T-helper 9 cell (primary cell): ENCODE data around the gene SLC30A3.
A peak's percentile ranks its signal among the peaks of the same experiment; 100 is the strongest.
"Not testable (repeated sequence)": the region's sequence is repeated elsewhere in the genome, so short reads cannot be mapped to it uniquely, and the experiment has no call there.

Experiments
- DNase-seq: peaks from one replicate; pipeline ENCODE4 v3.0.0-alpha.2; 2020
- total RNA-seq, 2 donors: gene quantifications; one replicate each; lab custom pipeline; 2026; lab: John Stamatoyannopoulos, UW

The SLC30A3 gene
- 0 to 0.24 reads per million in 2 donors for total RNA-seq

- peak; percentile 62 for DNase-seq
Measured at GRCh38 chr2:27262379-27263286, at the start of gene SLC30A3. Gene SLC30A3, minus strand, starts transcription at chr2:27263047. Its CDS starts 141 bp downstream, at chr2:27262906.

- no peak for DNase-seq
Measured at GRCh38 chr2:27312152-27312551, 49.3 kb upstream of the SLC30A3 start.

- no peak for DNase-seq
Measured at GRCh38 chr2:27309651-27310050, 46.8 kb upstream of the SLC30A3 start.

GRCh38 chr2:27308359-27308881, 45.6 kb upstream of the SLC30A3 start, which contains the start of gene UCN:
Gene UCN, minus strand, starts transcription at chr2:27308445. Its CDS starts 550 bp downstream, at chr2:27307895.
- DNase-seq: no peak

GRCh38 chr2:27307545-27308358, 44.9 kb upstream of the SLC30A3 start:
- no peak for DNase-seq

- no peak for DNase-seq
Measured at GRCh38 chr2:27307287-27307544, 44.4 kb upstream of the SLC30A3 start.

- no peak for DNase-seq
Measured at GRCh38 chr2:27306573-27307286, 43.9 kb upstream of the SLC30A3 start.

GRCh38 chr2:27306136-27306535, 43.3 kb upstream of the SLC30A3 start:
- DNase-seq: no peak

- no peak for DNase-seq
Measured at GRCh38 chr2:27305516-27305915, 42.7 kb upstream of the SLC30A3 start.

GRCh38 chr2:27304488-27305240, 41.8 kb upstream of the SLC30A3 start:
- DNase-seq: no peak

GRCh38 chr2:27303093-27304025, 40.5 kb upstream of the SLC30A3 start:
- peak; percentile 17 for DNase-seq

GRCh38 chr2:27300606-27301005, 37.8 kb upstream of the SLC30A3 start:
- DNase-seq: not testable (repeated sequence)

- DNase-seq: no peak
Measured at GRCh38 chr2:27298391-27299080, 35.7 kb upstream of the SLC30A3 start.

- DNase-seq: no peak
Measured at GRCh38 chr2:27297195-27297594, 34.3 kb upstream of the SLC30A3 start.

GRCh38 chr2:27296481-27296880, 33.6 kb upstream of the SLC30A3 start:
- no peak for DNase-seq

- no peak for DNase-seq
Measured at GRCh38 chr2:27294928-27295327, 32.1 kb upstream of the SLC30A3 start.

- no peak for DNase-seq
Measured at GRCh38 chr2:27291865-27292264, 29.0 kb upstream of the SLC30A3 start.

GRCh38 chr2:27290549-27290948, 27.7 kb upstream of the SLC30A3 start:
- no peak for DNase-seq

- no peak for DNase-seq
Measured at GRCh38 chr2:27288610-27289009, 25.8 kb upstream of the SLC30A3 start.

- DNase-seq: no peak
Measured at GRCh38 chr2:27285481-27285880, 22.6 kb upstream of the SLC30A3 start.
